CD4-positive, alpha-beta T cell treated with Interferon alpha-2 for 1 hour (primary cell): Measurements from ENCODE around the gene MAP3K13.

Experiments
- DNase-seq, 2 donors: peaks; one replicate each; pipeline ENCODE4 v3.0.0-alpha.2; 2020 to 2022

The MAP3K13 gene

GRCh38 chr3:185519021-185519420, 156.1 kb downstream of the MAP3K13 start:
- no peak for DNase-seq

GRCh38 chr3:185521349-185522138, 158.6 kb downstream of the MAP3K13 start:
- DNase-seq: no peak

- DNase-seq: no peak
Observed at GRCh38 chr3:185526349-185526951, 163.5 kb downstream of the MAP3K13 start.

- DNase-seq: no peak
Observed at GRCh38 chr3:185527364-185527763, 164.4 kb downstream of the MAP3K13 start.

GRCh38 chr3:185528532-185528931, 165.6 kb downstream of the MAP3K13 start:
- no peak for DNase-seq

- DNase-seq: no peak
Observed at GRCh38 chr3:185530856-185531255, 167.9 kb downstream of the MAP3K13 start.

- no peak for DNase-seq
Observed at GRCh38 chr3:185532901-185533300, 170.0 kb downstream of the MAP3K13 start.

GRCh38 chr3:185534511-185534910, 171.6 kb downstream of the MAP3K13 start:
- DNase-seq: no peak

- peak; percentile 31 to 58 for DNase-seq
Observed at GRCh38 chr3:185537369-185537970, 174.5 kb downstream of the MAP3K13 start.
